Endometrium (tissue), 2 donors: ENCODE data around the gene RSPRY1.

Experiments used
- FAIRE-seq: peaks from 2 replicates; lab custom pipeline; 2012; peaks lifted over from hg19 to GRCh38; lab: Jason Lieb, UNC
- donor health status: control.
- donor health status: control.

The RSPRY1 gene

DNA sequence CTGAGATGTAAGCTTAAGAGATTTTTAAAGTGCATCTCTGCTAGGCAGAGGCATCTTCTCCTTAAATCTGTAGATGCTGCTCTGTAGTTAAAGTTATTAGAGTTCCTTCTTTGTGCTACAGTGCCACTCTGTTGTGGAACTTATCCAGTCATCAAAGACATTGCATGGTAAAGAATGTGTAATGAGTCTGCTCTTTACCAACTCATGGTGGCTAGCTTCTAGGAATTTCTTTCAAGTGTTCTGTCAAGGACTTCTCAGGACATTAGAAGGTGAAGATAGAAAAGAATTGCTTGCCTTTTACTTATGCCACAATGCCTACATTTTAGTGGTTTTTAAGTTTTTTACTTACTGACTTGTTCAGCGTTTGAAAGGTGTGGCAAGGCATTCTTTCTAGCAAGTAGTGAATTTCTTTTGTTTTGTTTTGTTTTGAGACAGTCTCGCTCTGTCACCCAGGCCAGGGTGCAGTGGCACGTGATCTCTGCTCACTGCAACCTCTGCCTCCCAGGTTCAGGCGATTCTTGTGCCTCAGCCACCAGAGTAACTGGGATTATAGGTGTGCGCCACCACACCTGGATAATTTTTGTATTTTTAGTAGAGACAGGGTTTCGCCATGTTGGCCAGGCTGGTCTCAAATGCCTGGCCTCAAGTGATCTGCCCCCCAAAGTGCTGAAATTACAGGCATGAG lies 38.7 kb downstream of the RSPRY1 start:
- no peak for FAIRE-seq

GRCh38 chr16:57225978-57226377 lies 39.8 kb downstream of the RSPRY1 start:
- FAIRE-seq, result no peak

DNA sequence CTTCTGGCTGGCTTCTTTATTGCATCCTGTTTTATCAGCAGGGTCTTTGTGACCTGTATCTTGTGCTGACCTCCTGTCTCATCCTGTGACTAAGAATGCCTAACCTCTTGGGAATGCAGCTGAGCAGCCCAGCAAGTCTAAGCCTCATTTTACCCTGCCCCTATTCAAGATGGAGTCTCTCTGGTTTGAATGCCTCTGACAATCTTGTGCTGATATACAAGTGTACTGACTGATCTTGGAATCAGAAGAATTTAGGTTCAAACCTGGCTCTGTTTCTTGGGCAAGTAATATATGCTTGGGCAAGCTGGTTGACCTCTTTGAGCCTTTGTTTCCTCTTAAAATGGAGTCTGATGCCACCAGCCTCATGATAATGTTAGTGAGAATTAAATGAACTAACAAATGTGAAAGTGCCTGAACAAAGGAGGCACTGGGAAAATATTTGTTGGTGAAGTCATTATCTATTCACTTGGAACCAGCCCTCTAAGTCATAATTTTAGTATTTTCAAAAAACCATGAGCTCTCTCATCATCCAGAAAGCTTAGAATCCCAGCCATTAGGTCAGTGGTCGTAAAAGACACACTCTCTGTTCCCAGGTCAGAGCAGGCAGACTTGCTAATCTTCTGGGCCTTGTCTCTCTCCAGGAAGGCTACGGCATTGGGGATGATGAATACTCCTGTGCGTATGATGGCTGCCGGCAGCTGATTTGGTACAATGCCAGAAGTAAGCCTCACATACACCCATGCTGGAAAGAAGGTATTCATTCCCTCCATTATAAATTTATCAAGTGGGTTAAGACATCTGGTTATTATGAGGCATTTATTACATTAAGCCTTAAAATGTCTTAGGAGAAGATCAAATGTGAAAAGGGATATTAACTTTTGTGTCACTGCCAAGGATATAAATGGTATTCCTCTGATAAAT lies 40.8 kb downstream of the RSPRY1 start:
- FAIRE-seq, result no peak

DNA sequence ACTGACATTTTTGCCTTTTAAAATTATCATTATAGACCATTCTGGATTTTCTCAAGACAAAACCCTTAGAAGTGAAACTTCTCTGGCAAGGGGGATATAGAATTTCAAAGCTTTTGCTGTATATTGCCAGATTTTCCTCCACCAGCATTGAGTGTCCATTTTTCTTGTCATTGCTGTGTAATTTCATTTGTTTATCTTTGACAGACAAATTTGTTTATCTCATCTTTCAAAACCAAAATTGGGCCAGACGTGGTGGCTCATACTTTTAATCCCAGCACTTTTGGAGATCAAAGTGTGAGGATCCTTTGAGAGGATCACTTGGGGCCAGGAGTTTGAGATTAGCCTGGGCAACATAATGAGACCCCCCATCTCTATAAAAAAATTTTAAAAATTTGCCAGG lies 43.0 kb downstream of the RSPRY1 start:
- no peak for FAIRE-seq

GRCh38 chr16:57231821-57232350 lies 45.8 kb downstream of the RSPRY1 start:
- FAIRE-seq, result no peak

- FAIRE-seq, result no peak
Measured at GRCh38 chr16:57233944-57234706, 48.0 kb downstream of the RSPRY1 start.

DNA sequence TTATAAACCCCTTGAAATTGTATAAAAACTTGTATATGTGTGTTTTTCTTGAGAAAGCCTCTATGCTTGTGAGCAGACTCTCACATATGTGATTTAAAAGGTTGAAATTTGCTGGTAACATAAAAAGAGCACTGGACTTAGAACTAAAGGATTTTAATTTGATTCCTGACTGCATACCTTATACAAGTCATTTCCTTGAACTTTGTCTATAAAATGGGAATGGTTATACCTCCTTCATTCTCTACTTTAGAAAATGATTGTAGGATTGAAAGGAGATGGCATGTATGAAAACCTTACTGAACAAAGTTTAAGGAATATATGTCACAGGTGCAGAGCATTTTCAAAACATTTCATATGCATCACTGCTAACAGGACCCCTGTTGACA lies 48.6 kb downstream of the RSPRY1 start:
- FAIRE-seq, result no peak

GRCh38 chr16:57235128-57236021 lies 49.2 kb downstream of the RSPRY1 start:
- no peak for FAIRE-seq

- FAIRE-seq, result no peak
Measured at GRCh38 chr16:57236022-57236350, 49.9 kb downstream of the RSPRY1 start.

- FAIRE-seq, result no peak
Measured at GRCh38 chr16:57238682-57239081, 52.6 kb downstream of the RSPRY1 start.

DNA sequence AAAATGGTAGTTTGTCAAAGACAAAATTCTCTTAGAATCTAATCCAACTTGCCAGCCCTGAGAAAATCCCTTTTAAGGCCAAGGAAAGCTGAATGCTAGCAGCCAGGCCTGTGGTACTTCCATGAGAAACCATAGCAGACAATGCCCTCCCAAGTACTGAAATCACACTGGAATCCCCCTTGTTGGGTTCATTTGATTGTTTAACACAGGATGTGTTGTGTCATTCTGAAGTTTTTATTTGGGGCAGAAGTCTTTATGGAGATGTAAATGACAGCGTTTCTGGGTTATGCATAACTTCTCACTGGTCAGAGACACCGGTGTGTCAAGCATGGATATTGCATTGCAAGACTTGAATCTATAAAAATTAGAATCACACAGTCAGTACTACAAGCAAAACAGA lies 53.0 kb downstream of the RSPRY1 start:
- no peak for FAIRE-seq

DNA sequence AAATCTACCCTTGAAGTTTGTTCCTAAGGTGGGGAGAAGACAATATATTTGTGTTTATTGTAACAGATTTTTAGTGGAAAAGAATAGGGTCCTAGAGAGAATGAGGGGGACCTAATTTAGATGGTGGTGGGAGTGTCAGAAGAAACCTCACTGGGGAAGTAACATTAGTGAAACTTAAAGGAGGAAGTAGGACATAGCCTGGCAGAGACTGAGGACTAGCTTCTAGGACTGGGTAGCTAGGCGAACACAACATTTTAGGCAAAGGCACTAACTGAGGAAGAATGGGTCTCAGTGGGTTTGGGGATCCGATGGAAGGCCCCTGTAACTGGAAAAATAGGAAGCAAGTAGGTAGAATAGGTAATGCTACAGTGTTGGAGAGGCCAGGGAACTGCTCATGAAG lies 54.7 kb downstream of the RSPRY1 start:
- FAIRE-seq, result no peak

GRCh38 chr16:57242650-57243049 lies 56.5 kb downstream of the RSPRY1 start:
- FAIRE-seq, result no peak

DNA sequence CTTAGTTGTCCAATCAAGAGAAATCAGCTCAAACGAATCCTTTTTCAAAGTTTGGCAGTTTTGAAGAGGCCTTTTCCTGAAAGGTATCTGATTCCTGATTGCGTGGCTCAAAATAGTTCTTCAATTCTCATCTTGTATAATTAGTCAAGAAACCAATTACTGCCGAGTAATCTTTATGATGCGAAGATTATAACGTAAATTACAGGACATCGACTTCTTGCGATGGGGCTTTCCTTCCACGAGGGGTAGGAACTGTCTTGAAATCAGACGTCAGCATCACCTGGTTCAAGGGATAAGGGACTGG lies 58.3 kb downstream of the RSPRY1 start:
- FAIRE-seq, result no peak

GRCh38 chr16:57244767-57245471 lies 58.8 kb downstream of the RSPRY1 start, which contains the start of gene ARL2BP:
ARL2BP (plus strand) TSS chr16:57245259; CDS start chr16:57245368, 109 bp downstream.
- peak; percentile 93 for FAIRE-seq

- no peak for FAIRE-seq
Measured at GRCh38 chr16:57245472-57246113, 59.5 kb downstream of the RSPRY1 start.

- FAIRE-seq, result no peak
Measured at GRCh38 chr16:57251352-57251751, 65.2 kb downstream of the RSPRY1 start.

DNA sequence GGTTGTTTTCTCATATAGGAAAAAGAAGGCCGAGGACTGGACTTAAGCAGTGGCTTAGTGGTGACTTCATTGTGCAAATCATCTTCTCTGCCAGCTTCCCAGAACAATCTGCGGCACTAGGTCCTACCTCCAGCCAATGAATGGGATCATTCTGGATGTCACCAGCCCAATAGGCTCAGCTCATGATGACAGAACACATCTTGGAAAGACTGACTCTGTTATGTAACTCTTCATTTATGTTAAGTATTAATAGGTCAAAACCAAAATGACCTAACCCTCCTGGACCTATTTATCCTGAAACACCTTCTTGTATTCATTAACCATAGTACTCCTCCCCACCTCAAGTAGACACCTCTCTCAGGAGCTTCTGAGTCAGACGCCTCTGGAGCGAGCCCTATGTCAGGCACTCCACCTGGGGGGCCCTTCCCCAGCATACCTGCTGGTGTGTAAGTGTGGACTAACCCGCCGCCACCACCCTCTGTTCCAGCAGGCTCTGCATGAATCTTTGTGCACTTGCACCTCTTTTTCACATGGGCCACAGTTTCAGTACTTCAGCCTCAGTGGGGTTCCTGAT lies 66.1 kb downstream of the RSPRY1 start:
- FAIRE-seq, result no peak

DNA sequence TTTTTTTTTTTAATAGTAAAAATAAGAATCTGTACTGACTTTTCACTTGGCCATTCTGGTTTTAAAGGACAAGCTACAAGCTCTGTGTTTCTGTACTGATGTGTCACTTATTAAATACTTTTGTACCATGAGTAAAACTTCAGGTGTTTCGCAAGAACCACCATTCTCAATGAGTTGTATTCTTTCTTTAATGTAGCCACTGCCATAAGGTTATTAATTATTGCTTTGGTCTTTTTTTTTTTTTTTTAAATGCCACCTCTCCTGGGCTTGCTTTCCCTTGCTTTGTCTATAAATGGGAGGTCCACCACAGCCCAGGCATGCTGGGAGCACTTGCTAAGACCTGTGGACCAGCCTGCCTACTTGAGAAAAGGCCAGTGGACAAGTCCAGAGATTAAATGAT lies 67.3 kb downstream of the RSPRY1 start:
- FAIRE-seq, result no peak
